Measurements from ENCODE around the gene PER3.

GRCh38 chr1:7842517-7842916, 58.4 kb downstream of the PER3 start:
- TF ChIP-seq CTCF (IDR thresholded peaks at IDR 0.05; ENCODE audit: control extremely low read depth in 1 of 3, insufficient read depth in 1 of 3, low read depth in 1 of 3, low read length in 3 of 3), result no peak
- TF ChIP-seq CEBPB (IDR thresholded peaks at IDR 0.05; ENCODE audit: low read depth, low read length), result no peak
- TF ChIP-seq BRCA1 (IDR thresholded peaks at IDR 0.05; ENCODE audit: low read depth, low read length), result no peak

All from H1 (cell line).